WI38 (cell line): Measurements from ENCODE around the gene LRIG3.

Source experiments
- H3K4me3 ChIP-seq: 2 replicates; pipeline ENCODE4 v1.5.1; 2011; ENCODE audit warnings: low read depth, mild to moderate bottlenecking, control low read depth, low read length
- CTCF ChIP-seq: IDR thresholded peaks from 2 replicates; pipeline ENCODE4 v1.5.1; 2012; ENCODE audit warnings: low read depth, mild to moderate bottlenecking, control low read depth, low read length

Gene LRIG3

DNA sequence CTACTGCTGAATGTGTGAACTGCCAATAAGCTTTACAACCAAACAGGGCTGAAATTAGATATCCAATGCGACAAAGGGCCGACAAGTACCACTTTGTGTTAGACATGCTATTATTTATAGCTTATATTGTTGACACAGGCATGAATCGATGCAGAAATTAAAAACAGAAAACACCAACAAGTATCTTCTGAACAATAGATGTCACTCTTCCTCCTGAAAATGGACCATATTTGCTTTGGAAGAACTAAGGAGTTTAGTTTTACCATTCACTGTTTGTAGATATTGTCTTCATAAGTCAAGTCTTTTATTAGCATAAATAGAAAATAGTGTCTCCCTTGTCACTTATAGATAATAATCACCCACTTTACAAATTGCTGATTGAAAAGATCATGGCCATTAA lies 86.5 kb downstream of the LRIG3 start:
- no peak for TF ChIP-seq CTCF

DNA sequence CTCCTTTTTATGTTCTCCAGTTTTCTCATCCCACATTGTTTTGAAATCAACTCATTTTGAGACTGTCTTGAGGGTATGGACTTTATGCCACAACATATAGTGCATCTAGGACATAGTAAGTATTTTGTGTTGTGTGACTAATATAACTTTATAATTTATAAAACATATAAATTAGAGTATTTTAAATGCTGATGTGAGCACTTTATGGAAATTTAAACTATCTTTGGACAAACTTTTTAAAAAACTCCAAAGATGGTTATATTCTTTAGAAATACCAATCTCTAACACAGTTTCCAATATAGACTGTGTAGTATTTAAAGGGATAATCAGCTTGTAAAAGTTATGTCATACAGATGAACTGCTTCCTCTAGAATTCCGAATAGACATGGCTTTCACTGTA lies 87.4 kb downstream of the LRIG3 start:
- no peak for TF ChIP-seq CTCF
- H3K4me3 ChIP-seq = no peak overlapping the region

More for the DNA sequence above, 86.5 kb downstream of the LRIG3 start:
- H3K4me3 ChIP-seq = no peak overlapping the region
